Neuronal stem cell (in vitro differentiated cells): ENCODE data around the gene NTRK3.
A peak's percentile ranks its signal among the peaks of the same experiment; 100 is the strongest.

ENCODE experiments used
- DNase-seq: peaks from one replicate; pipeline ENCODE4 v3.0.0-alpha.2; 2013; ENCODE audit warnings: low spot score
- H2AFZ ChIP-seq: one replicate; pipeline ENCODE4 v1.6.1; 2013; ENCODE audit warnings: mild to moderate bottlenecking, low read length, inconsistent platforms
- H2AK5ac ChIP-seq: 2 replicates; pipeline ENCODE4 v1.6.1; 2013; ENCODE audit warnings: low read depth, mild to moderate bottlenecking, inconsistent platforms, low read length, moderate library complexity, mixed read lengths
- H2BK120ac ChIP-seq: 2 replicates; pipeline ENCODE4 v1.6.1; 2013; ENCODE audit warnings: low read depth, mild to moderate bottlenecking, inconsistent platforms, low read length, moderate library complexity, mixed read lengths
- H2BK12ac ChIP-seq: one replicate; pipeline ENCODE4 v1.6.1; 2013; ENCODE audit warnings: low read length, inconsistent platforms
- H2BK15ac ChIP-seq: 2 replicates; pipeline ENCODE4 v1.6.1; 2013; ENCODE audit warnings: mild to moderate bottlenecking, low read length, inconsistent platforms, mixed read lengths
- H2BK5ac ChIP-seq: one replicate; pipeline ENCODE4 v1.6.1; 2013; ENCODE audit warnings: inconsistent platforms, mild to moderate bottlenecking, low read length, moderate library complexity
- H3K14ac ChIP-seq: one replicate; pipeline ENCODE4 v1.6.1; 2013; ENCODE audit warnings: low read length, inconsistent platforms
- H3K18ac ChIP-seq: 2 replicates; pipeline ENCODE4 v1.6.1; 2013; ENCODE audit warnings: low read length, inconsistent platforms
- H3K23ac ChIP-seq: 2 replicates; pipeline ENCODE4 v1.6.1; 2013; ENCODE audit warnings: low read depth, mild to moderate bottlenecking, mixed read lengths, low read length, inconsistent platforms; ENCODE audit not compliant: poor library complexity
- H3K27ac ChIP-seq: replicated peaks from 3 replicates; pipeline ENCODE4 v1.5.1; 2013; ENCODE audit warnings: low read length, inconsistent platforms
- H3K27me3 ChIP-seq, 3 experiments: 2 replicates each; pipeline ENCODE4 v1.6.1; 2013; ENCODE audit warnings: low read length in 3 of 3, mild to moderate bottlenecking in 2 of 3, inconsistent platforms in 1 of 3, low read depth in 1 of 3, mixed read lengths in 1 of 3, moderate library complexity in 1 of 3; ENCODE audit not compliant: control insufficient read depth in 3 of 3, insufficient read depth in 3 of 3
- H3K36me3 ChIP-seq, 2 donors: replicated peaks in 1 of 2; 2 replicates each; pipeline ENCODE4 v1.6.1; 2013; ENCODE audit warnings: low read length in 2 of 2; ENCODE audit not compliant: control insufficient read depth in 2 of 2, insufficient read depth in 2 of 2
- H3K4ac ChIP-seq: 2 replicates; pipeline ENCODE4 v1.6.1; 2013; ENCODE audit warnings: inconsistent platforms, mild to moderate bottlenecking, low read length, moderate library complexity
- H3K4me1 ChIP-seq, 2 donors: 1 replicate in 1 of 2; 2 replicates in 1 of 2; pipeline ENCODE4 v1.6.1; 2013; ENCODE audit warnings: low read length in 2 of 2, low read depth in 1 of 2; ENCODE audit not compliant: control insufficient read depth in 2 of 2, insufficient read depth in 1 of 2
- H3K4me2 ChIP-seq: one replicate; pipeline ENCODE4 v1.6.1; 2013; ENCODE audit warnings: mild to moderate bottlenecking, low read length, inconsistent platforms; ENCODE audit not compliant: insufficient read depth, poor library complexity, severe bottlenecking
- H3K4me3 ChIP-seq, 2 donors: 2 replicates each; pipeline ENCODE4 v1.5.1; 2013; ENCODE audit warnings: low read length in 2 of 2, mild to moderate bottlenecking in 2 of 2, inconsistent platforms in 1 of 2, moderate library complexity in 1 of 2
- H3K79me1 ChIP-seq: one replicate; pipeline ENCODE4 v1.6.1; 2013; ENCODE audit warnings: low read depth, mild to moderate bottlenecking, inconsistent platforms, low read length, moderate library complexity
- H3K9ac ChIP-seq: one replicate; pipeline ENCODE4 v1.6.1; 2013; ENCODE audit warnings: mild to moderate bottlenecking, low read depth, low read length, inconsistent platforms; ENCODE audit not compliant: poor library complexity
- H3K9me3 ChIP-seq, 2 donors: replicated peaks in 1 of 2; 2 replicates each; pipeline versions ENCODE3 to v1.6.1; 2013; ENCODE audit warnings: low read length in 2 of 2, mild to moderate bottlenecking in 2 of 2, inconsistent platforms in 1 of 2, low read depth in 1 of 2, mixed read lengths in 1 of 2, moderate library complexity in 1 of 2; ENCODE audit not compliant: control insufficient read depth in 2 of 2, insufficient read depth in 1 of 2
- H4K8ac ChIP-seq: one replicate; pipeline ENCODE4 v1.6.1; 2013; ENCODE audit warnings: low read depth, mild to moderate bottlenecking, inconsistent platforms, low read length, moderate library complexity
- H4K91ac ChIP-seq: one replicate; pipeline ENCODE4 v1.6.1; 2013; ENCODE audit warnings: low read length, low read depth, mild to moderate bottlenecking, inconsistent platforms; ENCODE audit not compliant: poor library complexity
- WGBS, 2 donors: extraction: QIAGEN DNeasy Blood & Tissue Kit; methylation state at CpG; one replicate each; pipeline ENCODE4 v1.1.7; 2013; ENCODE audit warnings: missing lambda C conversion rate in 2 of 2, mixed read lengths in 1 of 2; ENCODE audit not compliant: insufficient read length in 2 of 2, insufficient replicate concordance in 1 of 2; ENCODE audit errors: extremely low coverage in 2 of 2; 5-methylcytosine and 5-hydroxymethylcytosine counted together

The NTRK3 gene

DNA sequence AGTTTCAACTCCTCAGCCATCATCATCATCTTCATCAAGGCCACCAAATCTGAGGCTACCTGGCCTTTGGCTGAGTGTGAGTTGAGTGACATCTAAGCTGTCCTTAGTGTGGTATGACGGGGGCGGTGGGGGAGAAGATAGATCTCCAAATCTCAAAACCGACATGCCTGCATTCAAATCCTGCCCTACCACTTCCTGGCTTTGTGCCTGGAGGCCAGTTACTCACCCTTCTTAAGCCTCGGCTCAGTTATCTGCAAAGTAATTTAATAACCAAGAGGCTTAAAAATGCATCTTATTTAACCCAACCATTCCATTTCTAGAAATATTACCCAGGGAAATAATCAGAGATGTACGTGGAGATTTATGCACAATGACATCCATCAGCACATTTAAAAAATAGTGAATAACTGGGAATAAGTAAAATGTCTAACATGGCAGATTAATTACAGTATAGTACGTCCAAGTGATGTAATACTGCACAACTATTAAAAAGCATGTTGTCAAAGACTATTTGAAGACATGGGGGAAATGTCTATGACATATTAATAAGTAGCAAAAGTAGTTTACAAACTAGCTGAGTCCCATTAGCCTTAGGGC lies 167.4 kb downstream of the NTRK3 start:
- H3K4me2 ChIP-seq: no peak overlapping the region
- no peak overlapping the region for H4K8ac ChIP-seq
- H2BK15ac ChIP-seq: no peak overlapping the region
- no peaks in the 10 kb centered on the region for H3K27me3 ChIP-seq
- H3K23ac ChIP-seq: no peak overlapping the region
- H3K14ac ChIP-seq: no peak overlapping the region
- H2AK5ac ChIP-seq: no peak overlapping the region
- H3K4me3 ChIP-seq: no peak overlapping the region
- H3K4ac ChIP-seq: no peak overlapping the region
- WGBS, 2 donors: no CpG with 5 or more reads among the region's 6 CpGs
- no peak overlapping the region for H3K27ac ChIP-seq
- no peak overlapping the region for H2BK12ac ChIP-seq
- peaks cover 0 to 6% of the 10 kb centered on the region in 2 donors for H3K4me1 ChIP-seq
- H3K9ac ChIP-seq: no peak overlapping the region
- no peak for DNase-seq
- H3K9me3 ChIP-seq: peaks cover 0 to 2% of the 10 kb centered on the region in 2 donors
- no peak overlapping the region for H2BK120ac ChIP-seq
- H2AFZ ChIP-seq: no peak overlapping the region
- H3K36me3 ChIP-seq: no peaks in the 10 kb centered on the region
- no peaks in the 10 kb centered on the region for H3K79me1 ChIP-seq
- no peak overlapping the region for H2BK5ac ChIP-seq
- H3K18ac ChIP-seq: no peak overlapping the region
- H4K91ac ChIP-seq: no peak overlapping the region

DNA sequence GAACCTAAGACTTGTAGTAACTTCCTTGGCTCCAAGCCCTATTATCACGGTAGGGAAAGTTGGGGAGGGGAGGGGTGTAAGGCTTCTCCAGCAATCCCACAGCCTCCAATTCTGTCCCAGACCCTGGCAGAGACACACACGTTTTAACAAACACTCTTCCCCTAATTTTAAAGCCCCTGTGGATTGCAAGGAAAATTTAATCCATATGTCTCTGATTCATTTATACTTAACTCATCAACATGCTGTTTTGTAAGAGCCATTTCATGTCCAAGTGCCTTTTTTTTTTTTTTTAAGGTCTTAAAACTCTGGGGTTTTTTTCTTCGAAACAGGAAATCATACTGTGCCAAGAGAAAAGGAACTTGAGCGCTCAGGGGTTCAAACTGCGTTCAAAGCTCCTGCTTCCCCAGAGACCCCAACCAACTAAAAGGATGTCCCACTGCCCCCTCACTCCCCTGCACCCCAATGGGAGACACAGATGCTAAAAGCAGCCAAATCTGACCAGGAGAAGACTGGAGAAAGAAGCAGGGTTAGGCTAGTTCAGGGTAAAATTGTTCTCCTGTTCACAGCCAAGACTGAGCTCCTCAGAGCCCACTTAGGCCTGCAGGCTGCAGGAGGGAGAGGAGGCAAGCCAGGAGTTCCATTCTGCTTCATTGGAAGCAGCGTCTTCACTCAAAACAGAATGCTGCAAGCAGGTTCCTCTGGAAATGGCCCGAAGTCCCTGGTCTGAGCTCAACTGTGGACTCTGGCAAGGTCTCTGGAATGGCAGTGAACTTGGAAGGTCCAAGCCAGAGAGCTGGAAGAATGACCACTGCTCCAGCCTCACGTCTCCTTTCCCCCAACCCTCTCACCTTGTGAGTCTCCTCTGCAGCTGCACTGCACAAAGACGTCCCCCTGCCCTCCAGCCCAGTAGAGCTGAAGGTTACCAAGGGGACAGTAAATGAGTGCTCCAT lies 172.5 kb downstream of the NTRK3 start:
- H3K4me1 ChIP-seq: no peaks in the 10 kb centered on the region
- no peaks in the 10 kb centered on the region for H3K27me3 ChIP-seq
- no peak overlapping the region for H2AK5ac ChIP-seq
- DNase-seq: no peak
- no peak overlapping the region for H3K4me3 ChIP-seq
- H3K79me1 ChIP-seq: no peaks in the 10 kb centered on the region
- no peak overlapping the region for H3K23ac ChIP-seq
- no peak overlapping the region for H2AFZ ChIP-seq
- H3K27ac ChIP-seq: no peak overlapping the region
- H2BK12ac ChIP-seq: no peak overlapping the region
- H2BK5ac ChIP-seq: no peak overlapping the region
- H3K36me3 ChIP-seq: no peaks in the 10 kb centered on the region
- no peak overlapping the region for H3K4ac ChIP-seq
- H3K4me2 ChIP-seq: no peak overlapping the region
- no peak overlapping the region for H4K8ac ChIP-seq
- no peak overlapping the region for H4K91ac ChIP-seq
- H2BK120ac ChIP-seq: no peak overlapping the region
- no peaks in the 10 kb centered on the region for H3K9me3 ChIP-seq
- no CpG with 5 or more reads among the region's 9 CpGs for WGBS, 2 donors
- H2BK15ac ChIP-seq: no peak overlapping the region
- H3K9ac ChIP-seq: no peak overlapping the region
- no peak overlapping the region for H3K14ac ChIP-seq
- H3K18ac ChIP-seq: no peak overlapping the region

DNA sequence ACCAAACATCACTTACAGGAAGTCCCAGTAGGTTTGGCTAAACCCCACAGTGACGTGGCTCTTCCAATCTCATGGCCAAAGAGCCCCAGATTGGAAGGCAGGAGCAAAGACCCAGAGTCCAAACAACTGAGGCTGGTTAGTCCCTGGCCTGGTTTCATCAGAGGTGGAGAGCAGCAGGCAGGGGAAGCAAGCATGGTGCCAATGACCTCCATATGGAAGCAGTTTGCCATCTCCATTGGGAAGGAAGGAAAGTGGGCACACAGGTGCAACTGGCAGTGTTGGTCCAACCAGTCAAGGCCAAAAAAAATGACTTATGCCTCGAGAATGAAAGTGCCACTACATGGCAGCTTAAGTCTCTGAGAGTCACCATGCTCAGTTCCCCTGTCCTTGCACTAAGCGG lies 175.9 kb downstream of the NTRK3 start:
- no peak overlapping the region for H3K4ac ChIP-seq
- no peak overlapping the region for H2BK12ac ChIP-seq
- H3K27ac ChIP-seq: no peak overlapping the region
- no peak overlapping the region for H4K91ac ChIP-seq
- WGBS, 2 donors: no CpG with 5 or more reads among the region's 3 CpGs
- no peaks in the 10 kb centered on the region for H3K79me1 ChIP-seq
- no peaks in the 10 kb centered on the region for H3K36me3 ChIP-seq
- H3K14ac ChIP-seq: no peak overlapping the region
- H3K9me3 ChIP-seq: no peaks in the 10 kb centered on the region
- no peak overlapping the region for H2AFZ ChIP-seq
- H3K4me1 ChIP-seq: no peaks in the 10 kb centered on the region
- H3K9ac ChIP-seq: no peak overlapping the region
- no peak overlapping the region for H2BK120ac ChIP-seq
- no peak overlapping the region for H3K4me2 ChIP-seq
- no peaks in the 10 kb centered on the region for H3K27me3 ChIP-seq
- no peak overlapping the region for H3K4me3 ChIP-seq
- H4K8ac ChIP-seq: no peak overlapping the region
- H2AK5ac ChIP-seq: no peak overlapping the region
- no peak overlapping the region for H3K23ac ChIP-seq
- H2BK15ac ChIP-seq: no peak overlapping the region
- H3K18ac ChIP-seq: no peak overlapping the region
- DNase-seq: no peak
- H2BK5ac ChIP-seq: no peak overlapping the region

DNA sequence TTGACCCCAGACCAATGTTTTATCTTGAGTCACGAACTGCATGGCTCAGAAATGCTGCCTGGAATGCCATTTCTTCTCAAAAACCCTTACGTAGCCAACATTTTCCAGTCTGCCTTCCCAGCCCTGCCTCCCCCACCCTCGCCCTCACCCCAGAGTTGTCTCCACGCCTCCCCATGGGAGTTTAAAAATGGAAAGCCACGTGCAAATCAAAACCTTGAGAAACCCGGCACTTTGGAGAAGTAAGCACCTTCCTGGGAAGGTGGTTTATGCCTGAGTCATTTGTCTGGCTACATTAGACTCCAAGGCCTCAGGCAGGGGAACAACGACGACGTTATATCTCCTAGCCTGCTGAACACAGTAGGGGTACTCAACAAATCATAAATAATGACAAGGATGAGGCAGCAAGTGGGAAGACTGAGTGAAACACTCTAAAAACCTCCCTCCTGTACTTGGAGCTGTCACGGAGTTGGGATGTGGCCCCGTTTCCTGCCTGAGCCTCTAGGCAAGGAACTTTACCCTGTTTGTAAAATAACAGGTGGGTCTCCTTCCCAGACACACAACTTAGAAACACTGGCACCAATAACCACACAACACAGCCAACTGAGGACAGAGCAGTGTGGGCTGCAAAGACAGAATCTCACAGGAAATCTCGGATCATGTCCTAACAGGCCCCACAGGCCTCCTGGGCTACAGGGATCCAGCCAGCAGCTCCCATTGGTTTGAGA lies 179.1 kb downstream of the NTRK3 start:
- H3K27ac ChIP-seq: no peak overlapping the region
- H3K27me3 ChIP-seq: no peaks in the 10 kb centered on the region
- no peak overlapping the region for H3K4me2 ChIP-seq
- H3K4me1 ChIP-seq: no peaks in the 10 kb centered on the region
- no peaks in the 10 kb centered on the region for H3K36me3 ChIP-seq
- H3K9me3 ChIP-seq: no peaks in the 10 kb centered on the region
- H3K14ac ChIP-seq: no peak overlapping the region
- H3K79me1 ChIP-seq: no peaks in the 10 kb centered on the region
- H4K91ac ChIP-seq: no peak overlapping the region
- no peak overlapping the region for H2AK5ac ChIP-seq
- H3K4ac ChIP-seq: no peak overlapping the region
- H3K18ac ChIP-seq: peak overlapping the region; percentile 59
- DNase-seq: no peak
- H3K9ac ChIP-seq: no peak overlapping the region
- no peak overlapping the region for H2BK15ac ChIP-seq
- no peak overlapping the region for H3K4me3 ChIP-seq
- no CpG with 5 or more reads among the region's 12 CpGs for WGBS, 2 donors
- H2BK120ac ChIP-seq: no peak overlapping the region
- H4K8ac ChIP-seq: no peak overlapping the region
- H2AFZ ChIP-seq: no peak overlapping the region
- H3K23ac ChIP-seq: no peak overlapping the region
- H2BK5ac ChIP-seq: no peak overlapping the region
- no peak overlapping the region for H2BK12ac ChIP-seq
